Chondrocyte (in vitro differentiated cells): Measurements from ENCODE around the gene ARID5A. TPM values are rescaled to one million over a fixed set of nuclear protein-coding genes. Genes with fewer than 3 reads are reported as not detected.

ENCODE experiments used
- DNase-seq: peaks from one replicate; pipeline ENCODE4 v3.0.0; 2021; ENCODE audit warnings: mixed read lengths, low spot score
- H3K27ac Mint-ChIP-seq: one replicate; pipeline ENCODE4 v1.8.0; 2021; ENCODE audit warnings: mild to moderate bottlenecking, moderate library complexity, mixed read lengths; ENCODE audit not compliant: unreplicated experiment
- H3K27me3 Mint-ChIP-seq: 2 replicates; pipeline ENCODE4 v1.8.0; 2021; ENCODE audit warnings: low read depth, mixed read lengths
- H3K36me3 Mint-ChIP-seq: 2 replicates; pipeline ENCODE4 v1.8.0; 2021; ENCODE audit warnings: low read depth, mixed read lengths
- H3K4me1 Mint-ChIP-seq: 2 replicates; pipeline ENCODE4 v1.8.0; 2021; ENCODE audit warnings: low read depth, mild to moderate bottlenecking, mixed read lengths
- H3K4me3 Mint-ChIP-seq: one replicate; pipeline ENCODE4 v1.8.0; 2021; ENCODE audit warnings: mild to moderate bottlenecking, moderate library complexity, mixed read lengths; ENCODE audit not compliant: unreplicated experiment
- H3K9me3 Mint-ChIP-seq: 2 replicates; pipeline ENCODE4 v1.8.0; 2021; ENCODE audit warnings: low read depth, mixed read lengths
- total RNA-seq: library from RNA; stranded (reverse); gene quantifications from 3 replicates; pipeline ENCODE4 v1.2.1, GENCODE V29; 2021
- TF ChIP-seq, protein P1 (sequence below): fragments of 200-600 bp; sonication (generic); IDR thresholded peaks from 2 replicates; pipeline ENCODE4 v1.5.0; 2021; ENCODE audit warnings: antibody characterized with exemption, mild to moderate bottlenecking, moderate library complexity

ARID5A gene
- total RNA-seq, 1 donor from 2014 or later = 12.9 TPM

DNA sequence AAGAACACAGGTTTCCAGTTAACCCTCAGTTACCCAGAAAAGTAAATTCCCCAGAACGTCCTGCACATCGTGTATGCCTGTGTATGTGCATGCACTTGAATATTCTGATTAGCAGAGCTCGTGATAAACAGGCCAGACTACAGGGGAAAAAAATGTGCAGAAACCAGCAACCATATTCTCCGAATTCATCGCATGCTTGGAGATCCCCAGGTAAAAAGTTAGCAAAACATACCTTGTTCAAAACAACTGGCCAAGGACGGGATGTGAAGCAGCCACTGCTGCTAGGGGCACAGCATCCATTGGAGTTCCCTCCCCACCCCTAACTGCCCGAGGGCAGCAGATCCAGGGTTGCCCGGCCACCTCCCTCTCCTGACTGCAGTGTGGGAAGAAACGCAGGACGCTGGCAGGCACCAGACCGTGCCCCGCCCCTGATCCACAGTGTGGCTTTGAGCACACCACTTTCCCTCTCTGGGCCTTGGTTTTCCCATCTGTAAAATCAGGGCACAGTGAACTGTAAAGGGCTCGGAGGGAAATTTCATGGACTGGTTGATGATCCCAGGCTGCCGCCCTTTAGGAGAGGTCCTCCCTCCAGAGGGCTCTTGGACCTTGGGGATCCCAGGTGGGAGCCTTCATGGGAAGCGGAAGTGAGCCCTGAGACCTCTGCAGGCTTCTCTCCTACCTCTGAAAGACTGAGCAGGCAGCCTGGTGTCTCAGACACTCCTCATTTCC lies 11.9 kb upstream of the ARID5A start:
- H3K27me3 Mint-ChIP-seq = peaks cover 14% of the 10 kb centered on the region
- DNase-seq = no peak
- no peaks in the 10 kb centered on the region for H3K36me3 Mint-ChIP-seq

GRCh38 chr2:96525211-96525507 lies 11.4 kb upstream of the ARID5A start:
- Mint-ChIP-seq H3K4me1 (peaks cover 25% of the 10 kb centered on the region), H3K27me3 (peaks cover 14% of the 10 kb centered on the region), H3K4me3 (no peak overlapping the region), H3K9me3 (no peaks in the 10 kb centered on the region), H3K36me3 (no peaks in the 10 kb centered on the region), H3K27ac (no peak overlapping the region)
- TF ChIP-seq, protein P1, sequence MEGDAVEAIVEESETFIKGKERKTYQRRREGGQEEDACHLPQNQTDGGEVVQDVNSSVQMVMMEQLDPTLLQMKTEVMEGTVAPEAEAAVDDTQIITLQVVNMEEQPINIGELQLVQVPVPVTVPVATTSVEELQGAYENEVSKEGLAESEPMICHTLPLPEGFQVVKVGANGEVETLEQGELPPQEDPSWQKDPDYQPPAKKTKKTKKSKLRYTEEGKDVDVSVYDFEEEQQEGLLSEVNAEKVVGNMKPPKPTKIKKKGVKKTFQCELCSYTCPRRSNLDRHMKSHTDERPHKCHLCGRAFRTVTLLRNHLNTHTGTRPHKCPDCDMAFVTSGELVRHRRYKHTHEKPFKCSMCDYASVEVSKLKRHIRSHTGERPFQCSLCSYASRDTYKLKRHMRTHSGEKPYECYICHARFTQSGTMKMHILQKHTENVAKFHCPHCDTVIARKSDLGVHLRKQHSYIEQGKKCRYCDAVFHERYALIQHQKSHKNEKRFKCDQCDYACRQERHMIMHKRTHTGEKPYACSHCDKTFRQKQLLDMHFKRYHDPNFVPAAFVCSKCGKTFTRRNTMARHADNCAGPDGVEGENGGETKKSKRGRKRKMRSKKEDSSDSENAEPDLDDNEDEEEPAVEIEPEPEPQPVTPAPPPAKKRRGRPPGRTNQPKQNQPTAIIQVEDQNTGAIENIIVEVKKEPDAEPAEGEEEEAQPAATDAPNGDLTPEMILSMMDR = no peak
- no peak for DNase-seq

More for the DNA sequence above, 11.9 kb upstream of the ARID5A start:
- Mint-ChIP-seq H3K4me1 (peaks cover 21% of the 10 kb centered on the region), H3K27ac (no peak overlapping the region), H3K9me3 (no peaks in the 10 kb centered on the region), H3K4me3 (no peak overlapping the region)
- TF ChIP-seq, protein P1 = no peak

- no peak for DNase-seq
- TF ChIP-seq, protein P1 = no peak
- Mint-ChIP-seq H3K4me3 (no peak overlapping the region), H3K27me3 (peaks cover 14% of the 10 kb centered on the region), H3K9me3 (no peaks in the 10 kb centered on the region), H3K4me1 (peaks cover 32% of the 10 kb centered on the region), H3K36me3 (no peaks in the 10 kb centered on the region), H3K27ac (no peak overlapping the region)
Observed at GRCh38 chr2:96526101-96526591, 10.4 kb upstream of the ARID5A start.

GRCh38 chr2:96526615-96527285 lies 9.8 kb upstream of the ARID5A start:
- H3K36me3 Mint-ChIP-seq = no peaks in the 10 kb centered on the region
- H3K4me3 Mint-ChIP-seq = peak overlapping the region; percentile 42
- no peak overlapping the region for H3K27ac Mint-ChIP-seq
- H3K27me3 Mint-ChIP-seq = peaks cover 14% of the 10 kb centered on the region
- DNase-seq = no peak
- TF ChIP-seq, protein P1 = no peak
- H3K9me3 Mint-ChIP-seq = no peaks in the 10 kb centered on the region
- peaks cover 38% of the 10 kb centered on the region for H3K4me1 Mint-ChIP-seq

DNA sequence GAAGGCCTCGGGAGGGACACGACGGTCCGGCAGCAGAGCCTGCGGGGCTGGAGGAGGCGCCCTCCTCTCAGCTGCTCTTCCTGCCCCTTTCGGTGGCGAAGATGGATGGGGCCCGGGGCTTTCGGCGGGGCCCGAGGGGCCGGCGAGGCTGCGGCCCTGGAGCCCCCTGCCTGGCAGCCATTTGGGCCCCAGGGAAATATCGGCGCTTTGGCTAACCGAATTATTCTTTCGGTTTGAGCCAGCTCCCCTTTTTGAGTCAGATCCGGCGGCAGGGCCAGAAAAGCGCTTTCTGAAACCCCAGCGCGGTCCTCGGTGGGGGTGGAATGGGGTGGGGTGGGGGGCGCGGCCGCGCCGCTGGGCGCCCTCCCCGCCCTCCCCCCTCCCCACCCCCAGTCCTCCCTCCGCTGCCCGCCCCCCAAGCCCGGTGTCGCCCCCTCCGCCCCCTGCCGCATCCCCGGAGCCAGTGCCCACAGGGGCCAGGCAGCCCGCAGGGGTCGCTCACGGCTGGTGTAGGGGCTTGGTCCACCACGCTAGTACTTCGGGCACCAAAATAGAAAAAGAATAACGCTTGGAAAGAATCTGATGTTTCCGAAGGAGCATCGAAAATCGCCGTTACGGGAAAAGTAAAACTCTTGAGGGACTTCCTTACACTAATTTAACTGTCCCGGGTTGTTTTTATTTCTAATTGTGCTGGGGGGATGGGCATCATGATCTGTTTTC lies 9.1 kb upstream of the ARID5A start:
- Mint-ChIP-seq H3K4me1 (peaks cover 45% of the 10 kb centered on the region), H3K36me3 (no peaks in the 10 kb centered on the region), H3K27ac (peak overlapping the region; percentile 90), H3K9me3 (no peaks in the 10 kb centered on the region), H3K4me3 (peak overlapping the region; percentile 59), H3K27me3 (peaks cover 14% of the 10 kb centered on the region)
- no peak for DNase-seq
- TF ChIP-seq, protein P1 = peak; percentile 78
